ENCODE results near the gene OGT.
A peak's percentile ranks its signal among the peaks of the same experiment; 100 is the strongest.
"Not testable (repeated sequence)": the region's sequence is repeated elsewhere in the genome, so short reads cannot be mapped to it uniquely, and the experiment has no call there.

Gene OGT

DNA sequence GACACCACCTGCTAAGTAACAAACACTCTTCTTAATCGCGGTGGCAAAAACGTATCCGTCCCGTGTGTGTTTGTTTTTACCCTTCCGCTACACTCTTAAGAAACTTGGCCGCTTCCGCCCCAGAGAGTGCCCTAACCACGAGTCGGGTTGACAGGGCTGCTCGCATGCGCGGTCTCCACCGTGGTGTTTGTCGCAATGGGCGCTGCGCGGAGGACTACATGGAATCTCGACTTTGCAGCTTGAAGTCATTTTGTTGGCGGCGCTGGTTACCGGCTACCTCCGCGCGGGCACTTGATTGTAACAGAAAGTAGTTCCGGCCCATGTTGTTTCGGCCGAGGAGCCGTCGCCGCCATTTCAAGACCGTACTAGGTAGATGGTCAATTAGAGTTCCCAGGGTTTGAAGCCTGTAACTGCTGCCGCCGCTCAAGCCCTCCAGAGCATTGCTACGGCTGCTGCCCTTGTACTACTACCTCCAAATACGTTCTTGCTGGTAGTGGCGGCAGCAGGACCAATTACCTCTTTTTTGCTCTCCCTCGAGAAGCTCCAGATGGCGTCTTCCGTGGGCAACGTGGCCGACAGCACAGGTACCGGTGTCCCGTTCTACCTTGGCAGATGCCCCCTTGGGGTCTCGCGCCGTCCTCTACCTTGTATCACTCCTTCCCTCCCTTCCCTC is at the start of gene OGT:
TSS of gene OGT (plus strand) at position 352 of the 673 bp plus-strand sequence. CDS start at position 548, 196 bp downstream.
- peak; percentile 96 for DNase-seq

DNA sequence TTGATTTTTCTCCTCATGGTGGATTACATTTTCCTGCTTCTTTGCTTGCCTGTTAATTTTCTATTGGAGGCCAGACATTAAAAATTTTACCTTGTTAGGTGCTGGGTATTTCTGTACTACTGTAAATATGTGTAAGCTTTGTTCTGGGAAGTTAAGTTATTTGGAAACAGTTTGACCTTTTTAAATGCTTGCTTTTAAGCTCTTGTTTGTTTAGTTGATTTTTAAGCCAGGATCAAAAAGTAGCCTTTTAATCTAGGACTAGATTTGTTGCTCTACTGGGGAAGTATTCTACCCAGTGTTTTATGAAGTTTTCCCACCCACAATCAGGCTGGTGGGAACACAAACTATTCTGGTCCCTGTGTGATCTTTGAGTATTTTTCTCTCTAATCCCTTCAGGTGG is 45.1 kb upstream of the OGT start:
- DNase-seq = no peak

DNA sequence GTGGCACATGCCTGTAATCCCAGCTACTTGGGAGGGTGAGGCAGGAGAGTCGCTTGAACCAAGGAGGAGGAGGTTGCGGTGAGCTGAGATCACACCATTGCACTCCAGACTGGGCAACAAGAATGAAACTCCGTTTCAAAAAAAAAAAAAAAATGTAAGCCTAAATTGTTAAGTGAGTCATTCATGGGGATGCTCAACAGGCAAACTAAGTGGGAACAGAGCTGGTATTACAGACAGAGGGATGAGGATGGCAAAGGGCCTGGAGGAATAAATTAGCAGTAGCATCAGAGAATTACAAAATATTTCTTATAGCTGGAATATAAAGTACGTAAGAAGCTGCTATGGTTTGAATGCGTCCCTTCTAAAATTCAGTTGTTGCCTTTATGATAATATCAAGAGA is 43.4 kb upstream of the OGT start:
- DNase-seq = no peak

DNA sequence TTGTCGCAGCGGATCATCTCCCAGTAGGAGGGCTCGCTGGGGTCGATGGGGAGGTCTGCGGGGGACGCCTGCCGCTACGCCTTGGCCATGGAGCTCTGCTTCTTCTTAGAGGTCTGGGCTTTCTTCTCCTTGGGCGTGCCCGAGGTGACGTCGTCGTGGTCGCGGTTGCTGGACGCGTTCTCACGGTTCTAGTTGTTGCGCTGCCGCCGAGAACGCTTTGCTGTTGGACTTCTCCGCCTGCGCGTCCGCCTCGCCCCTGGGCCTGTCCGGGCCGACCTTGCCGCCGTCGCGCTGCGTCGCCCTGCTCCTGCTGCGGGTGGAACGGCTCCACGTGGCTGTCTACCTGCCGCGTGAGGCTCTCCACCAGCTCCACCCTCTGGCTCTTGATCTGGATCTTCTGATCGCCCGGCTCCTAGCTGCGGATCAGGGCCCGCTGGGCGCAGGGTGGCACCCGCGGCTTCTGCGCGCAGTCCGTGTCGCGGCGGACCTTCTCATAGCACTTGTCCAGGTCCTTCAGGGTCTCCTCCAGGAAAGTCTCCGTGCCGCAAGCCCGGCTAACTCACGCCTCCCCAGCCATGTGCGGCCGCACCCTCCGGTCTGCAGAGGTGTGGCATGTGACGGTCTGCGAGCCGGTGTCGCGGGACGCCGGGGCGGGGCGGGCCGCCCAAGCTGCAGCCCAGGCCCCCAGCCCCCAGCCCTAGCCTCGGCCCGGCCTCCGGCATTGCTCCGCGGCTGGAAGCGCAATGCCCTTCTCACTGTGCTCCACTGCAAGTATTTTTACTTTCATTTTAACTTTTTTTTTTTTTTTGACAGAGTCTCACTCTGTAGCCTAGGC is 40.5 kb upstream of the OGT start:
- no peak for DNase-seq

DNA sequence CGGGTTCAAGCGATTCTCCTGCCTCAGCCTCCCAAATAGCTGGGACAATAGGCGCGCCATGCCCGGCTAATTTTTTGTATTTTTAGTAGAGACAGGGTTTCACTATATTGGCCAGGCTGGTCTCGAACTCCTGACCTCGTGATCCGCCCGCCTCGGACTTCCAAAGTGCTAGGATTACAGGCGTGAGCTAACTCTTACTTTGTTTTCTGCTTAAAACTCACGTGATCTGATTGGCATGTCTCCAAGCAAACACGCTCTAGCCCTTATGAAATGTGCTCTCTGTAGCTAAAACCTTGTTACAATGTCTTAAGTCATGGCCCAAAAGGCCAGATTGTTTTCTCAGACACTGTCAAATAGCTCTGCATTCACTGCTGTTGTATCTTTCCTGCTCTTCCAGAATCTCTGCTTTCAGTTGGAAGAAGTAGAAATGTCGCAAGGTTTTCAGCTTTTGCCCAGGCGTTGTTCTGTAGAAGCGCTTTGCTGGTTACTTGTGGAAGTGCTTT is 39.7 kb upstream of the OGT start:
- no peak for DNase-seq

DNA sequence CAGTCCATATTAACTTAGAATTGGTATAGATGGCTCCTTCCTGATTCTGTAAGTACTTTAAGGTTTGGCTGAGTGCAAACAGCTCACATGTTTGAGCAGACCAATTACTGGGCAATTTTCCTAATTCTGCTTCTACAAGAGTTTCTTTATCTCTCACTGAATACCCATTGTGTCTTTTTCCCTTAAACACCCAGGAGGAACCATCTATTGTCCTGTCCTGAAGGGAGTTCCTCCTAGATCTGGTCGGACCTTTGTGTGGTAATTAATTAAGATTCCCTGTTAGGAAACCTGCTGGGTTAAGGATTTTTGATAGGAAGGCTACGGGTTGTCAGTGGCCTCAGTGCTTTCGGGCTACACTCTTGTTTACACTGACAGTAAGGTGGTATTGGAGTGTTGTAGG is 36.9 kb upstream of the OGT start:
- DNase-seq = not testable (repeated sequence)

DNA sequence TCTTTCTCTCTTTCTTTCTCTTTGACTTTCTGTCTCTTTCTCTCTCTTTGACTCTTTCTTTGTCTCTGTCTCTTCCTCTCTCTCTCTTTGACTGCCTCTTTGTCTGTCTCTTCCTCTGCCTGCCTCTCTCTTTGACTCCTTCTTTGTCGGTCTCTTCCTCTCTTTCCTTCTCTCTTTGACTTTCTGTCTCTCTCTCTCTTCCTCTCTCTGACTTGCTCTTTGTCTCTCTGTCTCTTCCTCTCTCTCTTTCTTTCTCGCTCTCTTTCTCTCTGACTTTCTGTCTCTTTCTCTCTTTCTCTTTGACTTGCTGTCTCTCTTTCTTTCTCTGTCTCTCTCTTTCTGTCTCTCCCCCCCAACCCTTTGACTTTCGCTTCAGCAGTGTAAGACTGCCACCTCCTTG is 36.4 kb upstream of the OGT start:
- no peak for DNase-seq

DNA sequence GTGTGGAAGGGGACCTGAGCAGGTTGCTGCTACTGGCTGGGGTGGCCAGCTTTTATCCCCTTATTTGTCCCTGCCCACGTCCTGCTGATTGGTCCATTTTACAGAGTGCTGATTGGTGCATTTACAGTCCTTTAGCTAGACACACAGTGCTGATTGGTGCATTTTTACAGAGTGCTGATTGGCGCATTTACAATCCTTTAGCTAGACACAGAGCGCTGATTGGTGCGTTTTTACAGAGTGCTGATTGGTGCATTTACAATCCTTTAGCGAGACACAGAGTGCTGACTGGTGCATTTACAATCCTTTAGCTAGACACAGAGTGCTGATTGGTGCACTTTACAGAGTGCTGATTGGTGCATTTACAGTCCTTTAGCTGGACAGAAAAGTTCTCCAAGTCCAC is 30.8 kb upstream of the OGT start:
- not testable (repeated sequence) for DNase-seq

DNA sequence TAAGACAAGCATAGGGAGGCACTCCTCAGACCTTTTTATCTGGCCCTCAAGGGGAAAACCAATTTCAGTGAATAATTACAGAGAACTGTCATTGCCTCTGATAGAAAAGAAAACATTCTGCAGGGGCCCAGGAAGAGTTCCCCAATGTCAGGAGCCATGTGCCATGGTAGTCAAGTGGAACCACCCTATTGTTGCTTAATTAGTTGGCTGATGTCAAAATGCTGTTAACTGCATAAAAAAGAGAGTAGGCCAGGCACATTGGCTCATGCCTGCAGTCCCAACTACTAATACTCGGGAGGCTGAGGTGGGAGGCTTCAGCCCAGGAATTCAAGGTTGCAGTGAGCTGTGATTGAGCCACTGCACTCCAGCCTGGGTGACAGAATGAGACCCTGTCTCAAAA is 28.6 kb upstream of the OGT start:
- no peak for DNase-seq

DNA sequence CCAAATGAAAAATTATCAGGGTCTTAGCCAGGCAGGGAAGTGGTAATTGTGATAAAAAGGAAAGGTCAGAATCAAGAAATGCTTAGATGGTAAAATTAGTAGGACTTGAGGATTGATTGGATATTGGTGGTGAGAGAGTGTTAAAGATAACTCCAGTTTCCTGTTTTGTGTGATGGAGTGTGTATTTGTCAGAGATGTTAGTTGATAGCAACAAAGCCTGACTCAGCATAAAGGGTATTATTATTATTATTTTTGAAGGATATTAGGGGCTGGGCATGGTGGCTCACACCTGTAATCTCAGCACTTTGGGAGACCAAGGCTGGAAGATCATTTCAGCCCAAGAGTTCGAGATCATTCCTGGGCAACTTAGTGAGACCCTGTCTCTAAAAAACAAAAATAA is 23.6 kb upstream of the OGT start:
- DNase-seq = no peak

DNA sequence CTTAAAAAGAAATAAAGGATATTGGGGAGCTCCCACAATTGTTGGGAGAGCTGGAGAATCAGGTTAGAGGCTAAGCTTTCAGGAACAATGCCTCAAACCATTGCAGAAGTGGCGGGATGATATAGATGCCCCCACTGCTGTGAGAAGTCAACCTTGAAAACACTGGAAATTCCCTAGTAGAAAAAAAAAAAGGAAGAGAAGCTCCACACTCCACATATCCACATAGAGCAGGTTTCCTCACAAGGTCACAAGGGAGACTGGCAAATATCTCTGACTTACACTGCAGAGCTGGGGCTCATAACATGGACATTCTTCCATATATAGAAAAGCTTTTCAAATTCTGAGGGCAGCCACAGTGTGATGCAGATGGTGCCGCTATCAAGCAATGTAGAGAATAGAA is 22.7 kb upstream of the OGT start:
- DNase-seq = no peak

DNA sequence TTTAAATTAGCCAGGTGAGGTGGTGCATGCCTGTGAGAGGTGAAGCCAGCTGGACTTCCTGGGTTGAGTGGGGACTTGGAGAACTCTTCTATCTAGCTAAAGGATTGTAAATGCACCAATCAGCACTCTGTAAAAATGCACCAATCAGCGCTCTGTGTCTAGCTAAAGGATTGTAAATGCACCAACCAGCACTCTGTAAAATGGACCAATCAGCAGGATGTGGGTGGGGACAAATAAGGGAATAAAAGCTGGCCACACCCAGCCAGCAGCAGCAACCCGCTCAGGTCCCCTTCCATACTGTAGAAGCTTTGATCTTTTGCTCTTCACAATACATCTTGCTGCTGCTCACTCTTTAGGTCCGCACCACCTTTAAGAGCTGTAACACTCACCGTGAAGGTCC is 19.2 kb upstream of the OGT start:
- DNase-seq = not testable (repeated sequence)

DNA sequence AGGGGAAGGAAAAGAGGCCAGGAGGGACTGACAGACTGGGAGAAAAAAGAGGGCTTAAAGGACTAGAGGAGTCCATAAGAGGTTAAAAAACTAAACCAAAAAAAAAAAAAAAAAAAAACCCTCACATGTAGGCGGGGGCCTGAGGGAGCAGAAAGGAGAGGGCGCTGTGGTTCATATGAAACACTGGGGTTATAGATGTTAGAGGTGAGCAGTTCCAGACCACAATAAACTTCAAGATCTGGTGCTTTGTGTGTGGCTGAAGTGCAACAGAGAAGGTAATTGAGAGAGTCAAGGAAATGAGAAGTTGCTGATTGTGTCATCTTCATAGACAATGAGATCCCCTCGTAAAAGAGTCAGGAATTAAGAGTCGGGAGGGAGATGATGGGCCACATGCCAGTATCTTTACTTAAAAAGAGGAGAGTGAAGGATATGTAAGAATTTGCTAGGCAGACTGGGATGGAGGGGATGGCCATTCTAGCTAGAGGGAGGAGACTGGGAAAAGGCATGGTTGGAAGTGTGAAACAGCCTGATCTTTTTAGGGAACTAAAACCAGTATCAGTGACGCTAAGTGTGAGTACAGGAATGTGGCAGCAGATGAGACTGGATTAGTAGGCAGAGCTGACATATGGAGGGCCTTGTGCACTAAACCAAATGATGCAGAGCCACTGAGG is 18.4 kb upstream of the OGT start:
- no peak for DNase-seq

DNA sequence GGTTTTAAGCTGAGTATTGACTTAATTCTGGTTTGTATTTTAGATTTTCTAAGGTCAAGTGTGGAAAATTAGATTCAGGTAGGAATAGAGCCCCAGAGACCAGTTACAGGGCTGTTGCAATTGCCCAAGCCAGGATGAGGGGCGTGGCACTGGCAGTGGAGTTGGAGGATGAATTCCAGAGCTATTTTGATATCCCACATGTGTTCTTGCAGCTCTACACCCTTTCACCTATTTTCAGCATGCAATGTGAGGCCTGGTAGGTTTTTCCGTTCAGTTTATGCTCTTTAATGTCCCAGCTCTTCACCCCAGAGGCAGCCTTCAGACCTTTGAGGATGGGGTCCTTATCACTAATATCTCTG is 17.9 kb upstream of the OGT start:
- DNase-seq = no peak

DNA sequence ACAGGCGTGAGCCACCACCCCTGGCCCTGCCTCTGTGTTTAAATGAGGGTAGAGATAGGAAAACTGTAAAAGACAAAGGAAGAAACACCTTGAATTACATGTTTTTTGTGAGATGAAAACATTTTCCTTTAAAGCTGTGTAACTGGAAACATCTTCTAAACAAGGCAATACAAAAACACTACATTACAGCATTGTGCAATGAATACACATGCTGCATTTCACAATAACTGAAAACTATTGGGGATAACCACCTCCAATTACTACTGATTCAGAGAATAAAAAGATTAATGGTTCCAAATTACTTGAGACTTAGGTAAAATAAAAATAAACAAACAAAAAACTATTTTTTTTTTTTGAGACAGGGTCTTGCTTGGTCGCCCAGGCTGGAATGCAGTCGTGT is 7.6 kb upstream of the OGT start:
- DNase-seq = no peak

DNA sequence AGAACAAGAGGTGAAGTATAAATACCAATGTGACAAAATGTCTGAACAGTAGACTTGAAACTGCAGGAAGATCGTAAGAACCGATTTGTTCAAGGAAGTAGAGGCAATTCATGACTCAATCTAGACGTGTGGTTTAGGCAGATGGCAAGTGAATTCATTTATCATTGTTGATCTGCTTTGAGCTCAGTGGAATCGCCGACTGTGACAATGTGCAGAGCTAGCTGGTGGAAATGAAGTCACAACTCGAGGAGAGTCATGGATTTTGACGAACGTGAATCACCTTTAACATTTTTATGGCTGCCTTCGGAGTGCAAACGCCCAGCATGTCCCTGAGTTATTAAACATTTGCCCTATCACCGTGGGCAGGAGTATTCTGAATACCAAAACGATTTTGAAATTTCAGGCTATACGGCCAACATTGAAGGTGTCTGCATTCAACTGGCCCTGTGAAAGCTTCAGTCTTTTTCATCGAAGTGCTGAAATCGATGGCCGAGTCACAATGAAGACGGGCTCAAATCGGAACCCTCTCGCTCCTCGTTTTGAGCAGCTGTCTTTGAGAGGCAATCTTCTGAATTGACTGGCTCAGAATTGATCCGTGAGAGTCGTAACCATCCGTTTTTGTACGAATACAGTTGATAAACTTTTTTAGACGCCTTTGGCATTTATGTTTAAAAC is 689 bp upstream of the OGT start:
- DNase-seq = no peak

DNA sequence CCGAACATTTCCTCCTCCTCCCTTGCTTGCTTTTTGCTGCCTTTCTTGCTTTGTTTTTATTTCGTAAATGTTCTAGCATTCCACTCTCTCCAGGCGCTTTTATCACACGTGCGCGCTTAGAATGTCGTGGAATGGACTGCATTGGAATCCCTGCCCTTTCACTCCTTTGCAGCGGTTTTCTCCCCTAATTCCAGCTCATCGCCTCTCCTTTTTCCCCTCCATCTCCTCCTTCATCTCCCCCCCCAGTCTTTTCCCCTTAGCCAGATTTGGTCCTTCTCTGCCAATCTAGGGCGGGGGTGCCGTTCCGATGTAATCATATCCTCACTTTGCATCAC is 579 bp downstream of the OGT start:
- no peak for DNase-seq

DNA sequence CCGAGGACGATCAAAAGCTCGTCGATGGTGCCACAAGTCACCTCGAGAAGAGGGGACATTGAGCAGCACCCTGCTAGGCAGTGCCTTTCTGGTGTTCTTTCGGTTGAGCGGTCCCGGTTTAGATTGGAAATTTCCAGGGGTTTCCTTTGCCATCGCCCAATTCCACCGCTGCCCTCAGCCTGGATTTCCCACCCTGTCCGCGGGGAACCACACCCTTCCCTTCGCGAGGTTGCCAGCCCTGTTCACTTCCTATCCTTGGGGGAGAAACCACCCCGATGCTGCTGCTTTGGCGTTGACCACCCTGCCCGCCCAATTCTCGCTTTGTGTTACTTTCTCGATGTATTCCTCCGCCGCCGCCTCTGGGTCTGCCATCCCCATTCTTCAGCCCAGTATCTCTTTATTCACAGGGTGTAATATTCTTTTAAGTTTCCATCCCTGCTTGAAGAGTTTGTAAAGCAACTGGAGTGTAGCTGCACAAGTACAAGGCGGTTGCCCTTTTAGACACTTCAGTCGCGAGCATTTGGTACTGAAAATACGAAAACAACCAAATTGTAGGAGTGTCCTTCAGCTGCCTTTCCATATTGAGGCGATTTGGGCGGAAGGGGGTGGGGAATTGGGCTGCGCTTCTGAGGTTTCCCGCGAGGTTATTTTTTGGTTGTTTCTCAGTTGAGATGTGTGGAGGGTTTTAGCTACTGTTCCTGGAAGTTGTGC is 1.1 kb downstream of the OGT start:
- peak; percentile 33 for DNase-seq

DNA sequence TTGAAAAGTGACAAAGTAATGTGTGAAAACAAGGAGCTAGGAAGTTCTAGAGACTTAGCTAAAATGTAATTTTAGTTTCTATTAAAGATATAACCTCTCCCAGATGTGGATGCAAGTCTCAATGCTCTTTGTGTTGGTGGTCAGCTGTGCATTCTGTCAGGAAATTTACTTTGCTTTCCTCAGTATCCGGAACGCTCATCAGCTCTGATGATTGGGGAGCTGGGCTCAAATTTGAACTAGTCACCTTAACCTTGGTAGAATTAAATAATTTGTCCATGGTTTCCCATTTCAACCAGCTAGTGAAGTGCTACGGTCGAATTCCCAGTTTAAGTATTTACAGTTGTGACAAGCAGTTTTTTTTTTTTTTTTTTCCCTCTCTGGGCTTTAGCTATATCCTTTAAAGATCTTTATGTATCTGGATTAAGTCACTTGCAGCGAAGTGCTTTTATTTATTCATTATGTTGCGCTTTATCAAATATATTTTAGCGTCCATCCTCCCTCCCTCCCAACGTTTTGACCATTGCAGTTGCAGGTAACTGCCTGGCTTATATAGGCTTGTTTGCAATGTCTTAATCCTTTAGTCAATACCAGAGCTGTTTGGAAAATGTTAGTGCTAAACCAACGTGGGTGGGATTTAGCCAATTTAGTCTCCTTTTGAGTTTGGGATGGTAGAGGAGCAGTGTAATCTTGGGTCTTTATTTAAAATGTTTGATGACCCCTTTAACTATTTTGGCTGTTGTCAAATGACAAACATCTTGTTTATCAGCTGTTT is 2.1 kb downstream of the OGT start:
- no peak for DNase-seq

DNA sequence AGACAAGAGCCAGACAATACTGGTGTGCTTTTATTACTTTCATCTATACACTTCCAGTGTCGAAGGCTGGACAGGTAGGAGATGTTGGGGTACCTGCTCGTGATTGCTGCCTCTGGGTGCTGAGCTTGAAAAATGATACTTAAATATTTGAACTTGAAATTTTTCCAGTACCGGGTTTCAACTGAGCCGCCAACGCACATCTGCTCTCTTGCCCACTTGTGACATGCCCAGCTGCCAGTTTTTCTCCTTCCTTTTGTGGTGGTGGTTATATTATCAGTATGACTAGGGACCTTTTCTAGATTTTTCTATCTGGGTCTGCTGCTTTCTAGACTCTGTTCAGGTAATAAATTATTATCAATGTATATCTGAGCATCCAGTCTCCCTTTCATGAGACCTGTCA is 3.4 kb downstream of the OGT start:
- no peak for DNase-seq

DNA sequence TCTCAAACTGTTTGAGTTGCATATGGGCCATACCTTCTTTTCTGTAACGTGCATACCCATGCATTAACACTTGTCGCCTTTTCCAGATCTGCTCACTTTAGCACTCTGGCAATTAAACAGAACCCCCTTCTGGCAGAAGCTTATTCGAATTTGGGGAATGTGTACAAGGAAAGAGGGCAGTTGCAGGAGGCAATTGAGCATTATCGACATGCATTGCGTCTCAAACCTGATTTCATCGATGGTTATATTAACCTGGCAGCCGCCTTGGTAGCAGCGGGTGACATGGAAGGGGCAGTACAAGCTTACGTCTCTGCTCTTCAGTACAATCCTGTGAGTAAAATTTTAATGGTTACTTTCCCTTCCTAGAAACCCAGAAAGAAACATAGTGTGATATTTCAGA is 4.8 kb downstream of the OGT start:
- no peak for DNase-seq

DNA sequence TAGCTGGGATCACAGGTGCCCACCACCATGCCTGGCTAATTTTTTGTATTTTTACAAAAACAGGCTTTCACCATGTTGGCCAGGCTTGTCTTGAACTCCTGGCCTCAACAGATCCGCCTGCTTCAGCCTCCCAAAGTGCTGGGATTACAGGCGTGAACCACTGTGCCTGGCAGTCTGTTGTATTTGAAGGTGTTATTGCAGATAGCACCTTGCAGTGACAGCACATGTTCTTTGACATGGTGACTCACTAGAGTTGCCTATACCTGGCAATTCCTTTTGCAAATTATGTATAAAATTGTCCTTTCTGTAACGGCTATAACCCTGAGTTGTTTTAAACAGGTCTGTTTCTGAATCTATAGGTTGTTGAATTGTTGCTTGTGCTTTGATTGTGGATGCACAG is 7.9 kb downstream of the OGT start:
- DNase-seq = no peak

Measured in NCI-H1436 (cell line).